Endothelial cell of umbilical vein (primary cell): ENCODE results near the gene TRAPPC13.

Source experiments
- EZH2 ChIP-seq: IDR thresholded peaks from 2 replicates; pipeline ENCODE4 v1.6.1; 2012; ENCODE audit warnings: borderline replicate concordance, low read depth, mild to moderate bottlenecking, moderate library complexity, low read length, inconsistent platforms; ENCODE audit not compliant: severe bottlenecking
- FOS ChIP-seq: IDR thresholded peaks from 2 replicates; pipeline ENCODE4 v1.6.1; 2011; ENCODE audit warnings: mild to moderate bottlenecking, low read length, moderate library complexity, borderline replicate concordance; ENCODE audit not compliant: insufficient read depth
- JUN ChIP-seq: IDR thresholded peaks from 2 replicates; pipeline ENCODE4 v1.6.1; 2011; ENCODE audit warnings: borderline replicate concordance, low read depth; ENCODE audit not compliant: insufficient read length, insufficient read depth
- POLR2A ChIP-seq: IDR thresholded peaks from 2 replicates; pipeline ENCODE4 v1.6.1; 2012; ENCODE audit warnings: low read depth, mild to moderate bottlenecking, control low read depth, low read length
- TF ChIP-seq, protein P1 (sequence below), 2 donors: IDR thresholded peaks; 1 replicate in 1 of 2; 2 replicates in 1 of 2; pipeline ENCODE4 v1.5.1; 2011; ENCODE audit warnings: low read length in 2 of 2, mild to moderate bottlenecking in 2 of 2, moderate library complexity in 2 of 2, control low read depth in 1 of 2, inconsistent platforms in 1 of 2, low read depth in 1 of 2; ENCODE audit not compliant: insufficient read depth in 1 of 2; ENCODE audit errors: extremely low read depth in 1 of 2
- TF ChIP-seq, protein P2 (sequence below): IDR thresholded peaks from 2 replicates; pipeline ENCODE4 v1.6.1; 2011; ENCODE audit not compliant: insufficient read depth, insufficient read length

DNA sequence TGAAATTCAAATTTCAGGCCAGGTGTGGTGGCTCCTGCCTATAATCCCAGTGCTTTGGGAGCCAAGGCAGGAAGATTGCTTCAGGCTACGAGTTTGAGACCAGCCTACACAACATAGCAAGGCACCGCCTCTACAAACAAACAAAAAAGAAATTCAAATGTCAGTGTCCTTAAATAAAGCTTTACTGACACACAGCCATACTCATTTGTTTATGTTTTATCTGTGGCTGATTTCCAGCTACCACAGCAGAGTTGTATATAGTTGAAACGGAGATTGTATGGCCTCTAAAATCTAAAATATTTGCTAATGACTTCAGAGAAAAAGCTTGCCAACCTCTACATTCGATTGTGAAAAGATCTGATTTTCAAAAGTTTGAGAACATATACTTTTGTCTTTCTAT lies 15.4 kb downstream of the TRAPPC13 start:
- TF ChIP-seq, protein P1, sequence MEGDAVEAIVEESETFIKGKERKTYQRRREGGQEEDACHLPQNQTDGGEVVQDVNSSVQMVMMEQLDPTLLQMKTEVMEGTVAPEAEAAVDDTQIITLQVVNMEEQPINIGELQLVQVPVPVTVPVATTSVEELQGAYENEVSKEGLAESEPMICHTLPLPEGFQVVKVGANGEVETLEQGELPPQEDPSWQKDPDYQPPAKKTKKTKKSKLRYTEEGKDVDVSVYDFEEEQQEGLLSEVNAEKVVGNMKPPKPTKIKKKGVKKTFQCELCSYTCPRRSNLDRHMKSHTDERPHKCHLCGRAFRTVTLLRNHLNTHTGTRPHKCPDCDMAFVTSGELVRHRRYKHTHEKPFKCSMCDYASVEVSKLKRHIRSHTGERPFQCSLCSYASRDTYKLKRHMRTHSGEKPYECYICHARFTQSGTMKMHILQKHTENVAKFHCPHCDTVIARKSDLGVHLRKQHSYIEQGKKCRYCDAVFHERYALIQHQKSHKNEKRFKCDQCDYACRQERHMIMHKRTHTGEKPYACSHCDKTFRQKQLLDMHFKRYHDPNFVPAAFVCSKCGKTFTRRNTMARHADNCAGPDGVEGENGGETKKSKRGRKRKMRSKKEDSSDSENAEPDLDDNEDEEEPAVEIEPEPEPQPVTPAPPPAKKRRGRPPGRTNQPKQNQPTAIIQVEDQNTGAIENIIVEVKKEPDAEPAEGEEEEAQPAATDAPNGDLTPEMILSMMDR (IDR thresholded peaks at IDR 0.05; ENCODE audit: extremely low read depth in 1 of 2, insufficient read depth in 1 of 2, low read depth in 1 of 2, low read length in 2 of 2), result no peak
- TF ChIP-seq, protein P2, sequence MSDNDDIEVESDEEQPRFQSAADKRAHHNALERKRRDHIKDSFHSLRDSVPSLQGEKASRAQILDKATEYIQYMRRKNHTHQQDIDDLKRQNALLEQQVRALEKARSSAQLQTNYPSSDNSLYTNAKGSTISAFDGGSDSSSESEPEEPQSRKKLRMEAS, result no peak
- TF ChIP-seq POLR2A, result no peak
- no peak for TF ChIP-seq JUN
- no peak for TF ChIP-seq FOS
- no peak for TF ChIP-seq EZH2
